LHCN-M2 (cell line): Measurements from ENCODE around the gene IGF2BP2. TPM values are rescaled to one million over a fixed set of nuclear protein-coding genes. Genes with fewer than 3 reads are reported as not detected.
"Not testable (repeated sequence)": the region's sequence is repeated elsewhere in the genome, so short reads cannot be mapped to it uniquely, and the experiment has no call there.

ENCODE experiments used
- DNase-seq: peaks from one replicate; pipeline ENCODE4 v3.0.0-alpha.2; 2012; ENCODE audit warnings: low read depth
- polyA plus RNA-seq: library from polyadenylated mRNA; unstranded; fragments of >200 nt; gene quantifications from one replicate; pipeline ENCODE4 v1.2.1, GENCODE V29; 2012; ENCODE audit warnings: missing spikeins
- total RNA-seq: library from RNA; depleted of rRNA; stranded (reverse); fragments of >200 nt; gene quantifications from 2 replicates; pipeline ENCODE4 v1.2.3, GENCODE V29; 2014; rRNA removed

The IGF2BP2 gene
- total RNA-seq: 58.9 and 104 TPM in 2 replicates
- 33.6 TPM for polyA plus RNA-seq

GRCh38 chr3:185825006-185825638 is at the start of gene IGF2BP2:
Gene IGF2BP2 (minus strand): TSS chr3:185825042. CDS start chr3:185824960, 82 bp downstream.
- peak; percentile 82 for DNase-seq

GRCh38 chr3:185874119-185874518 is 49.3 kb upstream of the IGF2BP2 start:
- DNase-seq: no peak

GRCh38 chr3:185867650-185868049 is 42.8 kb upstream of the IGF2BP2 start:
- no peak for DNase-seq

- DNase-seq: no peak
Observed at GRCh38 chr3:185866995-185867394, 42.2 kb upstream of the IGF2BP2 start.

GRCh38 chr3:185866555-185866954 is 41.7 kb upstream of the IGF2BP2 start:
- no peak for DNase-seq

- no peak for DNase-seq
Observed at GRCh38 chr3:185865247-185865646, 40.4 kb upstream of the IGF2BP2 start.

- no peak for DNase-seq
Observed at GRCh38 chr3:185864767-185865166, 39.9 kb upstream of the IGF2BP2 start.

- no peak for DNase-seq
Observed at GRCh38 chr3:185862920-185863319, 38.1 kb upstream of the IGF2BP2 start.

- no peak for DNase-seq
Observed at GRCh38 chr3:185859294-185859972, 34.6 kb upstream of the IGF2BP2 start.

- DNase-seq: no peak
Observed at GRCh38 chr3:185858502-185859225, 33.8 kb upstream of the IGF2BP2 start.

- no peak for DNase-seq
Observed at GRCh38 chr3:185857208-185857607, 32.4 kb upstream of the IGF2BP2 start.

GRCh38 chr3:185856652-185857051 is 31.8 kb upstream of the IGF2BP2 start:
- DNase-seq: no peak

- DNase-seq: not testable (repeated sequence)
Observed at GRCh38 chr3:185853771-185854170, 28.9 kb upstream of the IGF2BP2 start.

- DNase-seq: peak; percentile 35
Observed at GRCh38 chr3:185852635-185853034, 27.8 kb upstream of the IGF2BP2 start.

GRCh38 chr3:185851959-185852358 is 27.1 kb upstream of the IGF2BP2 start:
- DNase-seq: no peak

GRCh38 chr3:185851046-185851445 is 26.2 kb upstream of the IGF2BP2 start:
- no peak for DNase-seq

- no peak for DNase-seq
Observed at GRCh38 chr3:185847506-185847905, 22.7 kb upstream of the IGF2BP2 start.

GRCh38 chr3:185846037-185846436 is 21.2 kb upstream of the IGF2BP2 start:
- DNase-seq: no peak

GRCh38 chr3:185844051-185844450 is 19.2 kb upstream of the IGF2BP2 start:
- DNase-seq: no peak

- DNase-seq: no peak
Observed at GRCh38 chr3:185843635-185844034, 18.8 kb upstream of the IGF2BP2 start.

GRCh38 chr3:185843126-185843525 is 18.3 kb upstream of the IGF2BP2 start:
- no peak for DNase-seq

GRCh38 chr3:185842241-185842640 is 17.4 kb upstream of the IGF2BP2 start:
- DNase-seq: no peak
